Mesenchymal stem cell (in vitro differentiated cells and primary cell): ENCODE results near the gene APPL2.
A peak's percentile ranks its signal among the peaks of the same experiment; 100 is the strongest.

Experiments
- DNase-seq: peaks from one replicate; pipeline ENCODE4 v3.0.0-alpha.2; 2013
- H2AFZ ChIP-seq: one replicate; pipeline ENCODE4 v1.6.1; 2013; ENCODE audit warnings: low read depth, mild to moderate bottlenecking, control low read depth, inconsistent platforms, low read length, moderate library complexity
- H2AK5ac ChIP-seq: 2 replicates; pipeline ENCODE4 v1.6.1; 2013; ENCODE audit warnings: low read length, moderate library complexity, mild to moderate bottlenecking, inconsistent platforms; ENCODE audit not compliant: severe bottlenecking
- H2BK120ac ChIP-seq: one replicate; pipeline ENCODE4 v1.6.1; 2013; ENCODE audit warnings: low read depth, mild to moderate bottlenecking, inconsistent platforms, low read length, moderate library complexity
- H2BK12ac ChIP-seq, 2 experiments: one replicate each; pipeline ENCODE4 v1.6.1; 2013; ENCODE audit warnings: inconsistent platforms in 2 of 2, low read length in 2 of 2, mild to moderate bottlenecking in 2 of 2, moderate library complexity in 2 of 2, control low read depth in 1 of 2
- H2BK15ac ChIP-seq: one replicate; pipeline ENCODE4 v1.6.1; 2013; ENCODE audit warnings: mild to moderate bottlenecking, low read depth, inconsistent platforms; ENCODE audit not compliant: poor library complexity, severe bottlenecking
- H2BK5ac ChIP-seq: 2 replicates; pipeline ENCODE4 v1.6.1; 2013; ENCODE audit warnings: low read depth, mild to moderate bottlenecking, low read length, control low read depth, inconsistent platforms; ENCODE audit not compliant: poor library complexity, severe bottlenecking
- H3K14ac ChIP-seq, 2 experiments: one replicate each; pipeline ENCODE4 v1.6.1; 2013; ENCODE audit warnings: inconsistent platforms in 2 of 2, low read length in 2 of 2, control low read depth in 1 of 2, mild to moderate bottlenecking in 1 of 2, moderate library complexity in 1 of 2
- H3K18ac ChIP-seq, 2 experiments: one replicate each; pipeline ENCODE4 v1.6.1; 2013; ENCODE audit warnings: inconsistent platforms in 2 of 2, low read length in 2 of 2, control low read depth in 1 of 2, low read depth in 1 of 2, mild to moderate bottlenecking in 1 of 2
- H3K23ac ChIP-seq, 2 experiments: one replicate each; pipeline ENCODE4 v1.6.1; 2013; ENCODE audit warnings: inconsistent platforms in 2 of 2, low read length in 2 of 2, mild to moderate bottlenecking in 2 of 2, moderate library complexity in 2 of 2, control low read depth in 1 of 2
- H3K27ac ChIP-seq: 2 replicates; pipeline ENCODE4 v1.5.1; 2013; ENCODE audit warnings: mild to moderate bottlenecking, moderate library complexity, low read length, control low read depth, inconsistent platforms; ENCODE audit not compliant: poor library complexity, severe bottlenecking
- H3K27me3 ChIP-seq, 2 experiments: 2 replicates each; pipeline versions ENCODE4 v1.6.1 to v1.7.0; 2013; ENCODE audit warnings: low read length in 2 of 2, mild to moderate bottlenecking in 2 of 2, moderate library complexity in 2 of 2, control low read depth in 1 of 2, inconsistent platforms in 1 of 2; ENCODE audit not compliant: control insufficient read depth in 1 of 2, insufficient read depth in 1 of 2
- H3K36me3 ChIP-seq, 2 experiments: 2 replicates each; pipeline versions ENCODE4 v1.6.1 to v1.7.0; 2013; ENCODE audit warnings: low read length in 2 of 2, control low read depth in 1 of 2, inconsistent platforms in 1 of 2, low read depth in 1 of 2, mild to moderate bottlenecking in 1 of 2; ENCODE audit not compliant: insufficient read depth in 2 of 2, control insufficient read depth in 1 of 2
- H3K4ac ChIP-seq, 2 experiments: one replicate each; pipeline ENCODE4 v1.6.1; 2013; ENCODE audit warnings: inconsistent platforms in 2 of 2, low read length in 2 of 2, mild to moderate bottlenecking in 2 of 2, moderate library complexity in 2 of 2, control low read depth in 1 of 2, low read depth in 1 of 2
- H3K4me1 ChIP-seq: 2 replicates; pipeline ENCODE4 v1.6.1; 2013; ENCODE audit warnings: low read depth, low read length, control low read depth; ENCODE audit not compliant: control insufficient read depth, insufficient read depth
- H3K4me2 ChIP-seq: 2 replicates; pipeline ENCODE4 v1.6.1; 2013; ENCODE audit warnings: low read length, mild to moderate bottlenecking, inconsistent platforms; ENCODE audit not compliant: poor library complexity, severe bottlenecking
- H3K4me3 ChIP-seq, 2 experiments: 2 replicates each; pipeline versions ENCODE4 v1.5.1 to v1.7.0; 2013; ENCODE audit warnings: low read length in 2 of 2, mild to moderate bottlenecking in 2 of 2, control low read depth in 1 of 2, low read depth in 1 of 2; ENCODE audit not compliant: insufficient read depth in 1 of 2
- H3K79me1 ChIP-seq: replicated peaks from 2 replicates; pipeline ENCODE4 v1.6.1; 2013; ENCODE audit warnings: mild to moderate bottlenecking, control low read depth, low read length, inconsistent platforms; ENCODE audit not compliant: poor library complexity, severe bottlenecking
- H3K9ac ChIP-seq: 2 replicates; pipeline ENCODE4 v1.7.0; 2013; ENCODE audit warnings: mild to moderate bottlenecking, low read length, moderate library complexity
- H3K9me3 ChIP-seq: 2 replicates; pipeline ENCODE4 v1.7.0; 2013; ENCODE audit warnings: mild to moderate bottlenecking, low read length; ENCODE audit not compliant: control insufficient read depth
- H4K8ac ChIP-seq: one replicate; pipeline ENCODE4 v1.6.1; 2013; ENCODE audit warnings: inconsistent platforms, mild to moderate bottlenecking, low read length, moderate library complexity
- H4K91ac ChIP-seq: one replicate; pipeline ENCODE4 v1.6.1; 2013; ENCODE audit warnings: mild to moderate bottlenecking, low read length, inconsistent platforms
- WGBS: methylation state at CpG from one replicate; pipeline ENCODE4 v1.1.7; 2013; ENCODE audit warnings: mixed read lengths; 5-methylcytosine and 5-hydroxymethylcytosine counted together

The APPL2 gene

GRCh38 chr12:105221583-105222283 is 14.2 kb downstream of the APPL2 start:
- Histone ChIP-seq H3K9me3 (no peaks in the 10 kb centered on the region), H3K18ac (no peak overlapping the region), H2BK12ac (no peak overlapping the region), H3K9ac (no peak overlapping the region), H3K27ac (no peak overlapping the region), H2BK120ac (no peak overlapping the region), H4K8ac (no peak overlapping the region), H3K4me3 (no peak overlapping the region), H2BK15ac (no peak overlapping the region), H3K79me1 (peaks cover 41% of the 10 kb centered on the region), H2AK5ac (no peak overlapping the region), H4K91ac (no peak overlapping the region), H3K36me3 (peaks cover 32 to 72% of the 10 kb centered on the region in 2 experiments), H3K27me3 (no peaks in the 10 kb centered on the region), H3K14ac (no peak overlapping the region), H3K4me1 (peaks cover 4% of the 10 kb centered on the region), H3K4ac (no peak overlapping the region), H2AFZ (no peak overlapping the region), H3K23ac (no peak overlapping the region), H2BK5ac (no peak overlapping the region), H3K4me2 (no peak overlapping the region)
- no peak for DNase-seq
- 89% methylated on average over 19 of the region's 19 CpGs for WGBS

GRCh38 chr12:105220929-105221290 is 15.1 kb downstream of the APPL2 start:
- H3K27ac ChIP-seq = no peak overlapping the region
- peaks cover 35 to 80% of the 10 kb centered on the region in 2 experiments for H3K36me3 ChIP-seq

GRCh38 chr12:105220150-105220928 is 15.6 kb downstream of the APPL2 start:
- over 99% methylated on average over 6 of the region's 6 CpGs for WGBS
- Histone ChIP-seq H3K27me3 (no peaks in the 10 kb centered on the region), H3K4me2 (no peak overlapping the region), H4K8ac (no peak overlapping the region), H3K4me3 (no peak overlapping the region), H3K36me3 (peaks cover 39 to 81% of the 10 kb centered on the region in 2 experiments), H3K4ac (no peak overlapping the region), H2BK120ac (no peak overlapping the region), H3K23ac (no peak overlapping the region), H3K9me3 (no peaks in the 10 kb centered on the region), H3K4me1 (peaks cover 4% of the 10 kb centered on the region), H2BK5ac (no peak overlapping the region), H2AK5ac (no peak overlapping the region), H3K18ac (no peak overlapping the region), H3K27ac (no peak overlapping the region), H2BK12ac (no peak overlapping the region), H4K91ac (no peak overlapping the region), H3K79me1 (peaks cover 44% of the 10 kb centered on the region), H2BK15ac (no peak overlapping the region), H3K9ac (peak overlapping the region; percentile 52), H2AFZ (no peak overlapping the region), H3K14ac (no peak overlapping the region)
- no peak for DNase-seq

More at GRCh38 chr12:105220929-105221290, 15.1 kb downstream of the APPL2 start:
- Histone ChIP-seq H2AK5ac (no peak overlapping the region), H3K4me3 (no peak overlapping the region), H3K4me2 (no peak overlapping the region), H2BK5ac (no peak overlapping the region), H4K8ac (no peak overlapping the region), H3K14ac (no peak overlapping the region), H2BK120ac (no peak overlapping the region), H2AFZ (no peak overlapping the region), H3K18ac (no peak overlapping the region), H2BK12ac (no peak overlapping the region), H3K9me3 (no peaks in the 10 kb centered on the region), H4K91ac (no peak overlapping the region), H3K4me1 (peaks cover 4% of the 10 kb centered on the region), H3K4ac (no peak overlapping the region), H3K27me3 (no peaks in the 10 kb centered on the region), H3K23ac (no peak overlapping the region), H3K9ac (no peak overlapping the region), H3K79me1 (peaks cover 44% of the 10 kb centered on the region), H2BK15ac (no peak overlapping the region)
- no peak for DNase-seq
- 100% methylated on average over 2 of the region's 3 CpGs for WGBS

- no peak overlapping the region for H3K4ac ChIP-seq
- H3K4me2 ChIP-seq = no peak overlapping the region
- H3K79me1 ChIP-seq = peaks cover 48% of the 10 kb centered on the region
- H3K14ac ChIP-seq = no peak overlapping the region
- no peak overlapping the region for H2BK120ac ChIP-seq
- no peak overlapping the region for H3K4me3 ChIP-seq
- no peak overlapping the region for H2AK5ac ChIP-seq
- no peaks in the 10 kb centered on the region for H3K27me3 ChIP-seq
- no peak overlapping the region for H2BK12ac ChIP-seq
- H3K4me1 ChIP-seq = peaks cover 4% of the 10 kb centered on the region
- H2AFZ ChIP-seq = no peak overlapping the region
- no peak overlapping the region for H2BK15ac ChIP-seq
- no peak overlapping the region for H4K8ac ChIP-seq
- no peak overlapping the region for H4K91ac ChIP-seq
- H3K9me3 ChIP-seq = no peaks in the 10 kb centered on the region
- H2BK5ac ChIP-seq = no peak overlapping the region
- no peak for DNase-seq
- WGBS = 91% methylated on average over 2 of the region's 4 CpGs
- peaks cover 46 to 86% of the 10 kb centered on the region in 2 experiments for H3K36me3 ChIP-seq
- H3K9ac ChIP-seq = peak overlapping the region; percentile 52
- H3K23ac ChIP-seq = no peak overlapping the region
- H3K27ac ChIP-seq = no peak overlapping the region
- no peak overlapping the region for H3K18ac ChIP-seq
Measured at GRCh38 chr12:105219261-105220028, 16.5 kb downstream of the APPL2 start.
